Measurements from ENCODE around the gene PCDH7. TPM values are rescaled to one million over a fixed set of nuclear protein-coding genes. Genes with fewer than 3 reads are reported as not detected.
A peak's percentile ranks its signal among the peaks of the same experiment; 100 is the strongest.

The PCDH7 gene
- polyA plus RNA-seq, 2 of the 4 experiments (the other 2 are of a cell fraction) = 0.04 to 0.16 TPM

GRCh38 chr4:30722092-30722358 is 1.9 kb downstream of the PCDH7 start:
- POLR2A ChIA-PET = no interaction called here
- Histone ChIP-seq H3K4me2 (peak overlapping the region; percentile 91; the same call in 2 of the 3 replicates), H3K4me1 (peaks cover 5% of the 10 kb centered on the region; the same call in 1 of the 3 replicates), H3K4me3 (no peak overlapping the region; the same call in 2 of the 3 replicates), H3K9me3 (no peaks in the 10 kb centered on the region), H3K27ac (no peak overlapping the region)
- CTCF ChIA-PET = no interaction called here
- no peak for FAIRE-seq
- ATAC-seq = no peak
- WGBS (ENCODE audit: missing lambda C conversion rate) = 69% methylated on average over 20 of the region's 39 CpGs
- TF ChIP-seq REST (IDR thresholded peaks at IDR 0.05) (no peak), POLR2A (IDR thresholded peaks at IDR 0.05; ENCODE audit: low read length) (no peak), RCOR1 (IDR thresholded peaks at IDR 0.05; ENCODE audit: low read depth, low read length) (no peak), HEYL (CRISPR knock-in tag; IDR thresholded peaks at IDR 0.05) (no peak), ZFP36 (IDR thresholded peaks at IDR 0.05; ENCODE audit: borderline replicate concordance, partially characterized antibody) (no peak), KDM1A (IDR thresholded peaks at IDR 0.05; ENCODE audit: low read depth) (no peak), HOXB5 (CRISPR knock-in tag; IDR thresholded peaks at IDR 0.05) (no peak), TFCP2L1 (CRISPR knock-in tag; IDR thresholded peaks at IDR 0.05) (no peak), PHF8 (IDR thresholded peaks at IDR 0.05; ENCODE audit: borderline replicate concordance, low read depth) (no peak), ZNF302 (CRISPR knock-in tag; IDR thresholded peaks at IDR 0.05) (no peak), POLR2AphosphoS2 (conservative IDR thresholded peaks at IDR 0.05; ENCODE audit: low read length) (no peak), E2F6 (IDR thresholded peaks at IDR 0.05; ENCODE audit: borderline replicate concordance, low read depth) (no peak), HDAC2 (IDR thresholded peaks at IDR 0.05) (no peak), RNF2 (IDR thresholded peaks at IDR 0.05; ENCODE audit: borderline replicate concordance, low read depth) (no peak), CHD2 (IDR thresholded peaks at IDR 0.05; ENCODE audit: low read length, partially characterized antibody) (no peak), HOXA7 (CRISPR knock-in tag; IDR thresholded peaks at IDR 0.05) (no peak), HES2 (IDR thresholded peaks at IDR 0.05) (no peak), MAZ (IDR thresholded peaks at IDR 0.05; ENCODE audit: borderline replicate concordance, low read depth, low read length) (no peak), CEBPB (IDR thresholded peaks at IDR 0.05) (no peak), ZC3H11A (IDR thresholded peaks at IDR 0.05) (no peak)
- DNase-seq (ENCODE audit: low read depth in 1 of 2, low spot score in 1 of 2) = no peak

- H3K27ac ChIP-seq = no peak overlapping the region
- H3K4me2 ChIP-seq = no peak overlapping the region
- TF ChIP-seq BHLHE40 (IDR thresholded peaks at IDR 0.05; ENCODE audit: low read depth, low read length) (no peak), CTCF (IDR thresholded peaks at IDR 0.05) (no peak), ZNF302 (CRISPR knock-in tag; IDR thresholded peaks at IDR 0.05) (no peak), PBX3 (IDR thresholded peaks at IDR 0.05) (no peak), FOSB (CRISPR knock-in tag; IDR thresholded peaks at IDR 0.05) (no peak), TFCP2L1 (CRISPR knock-in tag; IDR thresholded peaks at IDR 0.05) (no peak), JUNB (IDR thresholded peaks at IDR 0.05) (no peak), CHD4 (IDR thresholded peaks at IDR 0.05; ENCODE audit: borderline replicate concordance) (no peak)
- no peak overlapping the region for H3K4me3 ChIP-seq
- FAIRE-seq (no peak), ATAC-seq (no peak), DNase-seq (ENCODE audit: low read depth in 1 of 2, low spot score in 1 of 2) (no peak)
- WGBS (ENCODE audit: missing lambda C conversion rate) = 90% methylated on average over 53 of the region's 77 CpGs
- POLR2A ChIA-PET = no interaction called here
- H3K9me3 ChIP-seq = no peaks in the 10 kb centered on the region
- CTCF ChIA-PET = no interaction called here
- H3K4me1 ChIP-seq = peaks cover 3% of the 10 kb centered on the region; the same call in 1 of the 3 replicates
These were observed 2.4 kb downstream of the PCDH7 start for GRCh38 chr4:30722359-30723200.
